Ishikawa (cell line): ENCODE data around the gene LIX1L.

Experiments
- EP300 ChIP-seq: IDR thresholded peaks from 2 replicates; pipeline ENCODE4 v1.6.1; 2012; ENCODE audit warnings: borderline replicate concordance
- TAF1 ChIP-seq: IDR thresholded peaks from 2 replicates; pipeline ENCODE4 v1.6.1; 2012; ENCODE audit warnings: low read depth, mild to moderate bottlenecking
- YY1 ChIP-seq: IDR thresholded peaks from 2 replicates; pipeline ENCODE4 v1.6.1; 2012; ENCODE audit warnings: low read depth

DNA sequence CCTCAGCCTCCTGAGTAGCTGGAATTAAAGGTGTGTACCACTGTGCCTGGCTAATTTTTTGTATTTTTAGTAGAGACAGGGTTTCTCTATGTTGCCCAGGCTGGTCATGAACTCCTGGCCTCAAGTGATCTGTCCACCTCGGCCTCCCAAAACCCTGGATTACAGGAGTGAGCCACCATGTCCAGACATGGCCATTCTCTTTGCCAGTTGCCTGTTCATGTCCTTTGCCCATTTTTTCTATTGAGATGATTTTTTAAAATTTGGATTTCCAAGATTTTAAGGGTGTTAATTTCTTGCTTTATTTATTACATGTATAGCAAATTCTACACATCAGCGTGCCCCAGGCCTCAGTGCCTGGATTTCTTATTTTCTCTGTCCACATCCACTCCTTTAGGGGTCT is 9.5 kb upstream of the LIX1L start:
- no peak for TF ChIP-seq YY1
- no peak for TF ChIP-seq TAF1
- TF ChIP-seq EP300: no peak
